K562 treated with DMSO at 1 percent for 4 hours (cell line): Measurements from ENCODE around the gene SNX15. TPM values are rescaled to one million over a fixed set of nuclear protein-coding genes. Genes with fewer than 3 reads are reported as not detected.

Experiments
- total RNA-seq: library from RNA; unstranded; fragments of 300-600 nt; gene quantifications from 2 replicates; pipeline ENCODE4 v1.2.3, GENCODE V29; 2022; ENCODE audit not compliant: insufficient read depth

Gene SNX15, protein sequence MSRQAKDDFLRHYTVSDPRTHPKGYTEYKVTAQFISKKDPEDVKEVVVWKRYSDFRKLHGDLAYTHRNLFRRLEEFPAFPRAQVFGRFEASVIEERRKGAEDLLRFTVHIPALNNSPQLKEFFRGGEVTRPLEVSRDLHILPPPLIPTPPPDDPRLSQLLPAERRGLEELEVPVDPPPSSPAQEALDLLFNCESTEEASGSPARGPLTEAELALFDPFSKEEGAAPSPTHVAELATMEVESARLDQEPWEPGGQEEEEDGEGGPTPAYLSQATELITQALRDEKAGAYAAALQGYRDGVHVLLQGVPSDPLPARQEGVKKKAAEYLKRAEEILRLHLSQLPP
- total RNA-seq = 33.8 and 37.5 TPM in 2 replicates

DNA sequence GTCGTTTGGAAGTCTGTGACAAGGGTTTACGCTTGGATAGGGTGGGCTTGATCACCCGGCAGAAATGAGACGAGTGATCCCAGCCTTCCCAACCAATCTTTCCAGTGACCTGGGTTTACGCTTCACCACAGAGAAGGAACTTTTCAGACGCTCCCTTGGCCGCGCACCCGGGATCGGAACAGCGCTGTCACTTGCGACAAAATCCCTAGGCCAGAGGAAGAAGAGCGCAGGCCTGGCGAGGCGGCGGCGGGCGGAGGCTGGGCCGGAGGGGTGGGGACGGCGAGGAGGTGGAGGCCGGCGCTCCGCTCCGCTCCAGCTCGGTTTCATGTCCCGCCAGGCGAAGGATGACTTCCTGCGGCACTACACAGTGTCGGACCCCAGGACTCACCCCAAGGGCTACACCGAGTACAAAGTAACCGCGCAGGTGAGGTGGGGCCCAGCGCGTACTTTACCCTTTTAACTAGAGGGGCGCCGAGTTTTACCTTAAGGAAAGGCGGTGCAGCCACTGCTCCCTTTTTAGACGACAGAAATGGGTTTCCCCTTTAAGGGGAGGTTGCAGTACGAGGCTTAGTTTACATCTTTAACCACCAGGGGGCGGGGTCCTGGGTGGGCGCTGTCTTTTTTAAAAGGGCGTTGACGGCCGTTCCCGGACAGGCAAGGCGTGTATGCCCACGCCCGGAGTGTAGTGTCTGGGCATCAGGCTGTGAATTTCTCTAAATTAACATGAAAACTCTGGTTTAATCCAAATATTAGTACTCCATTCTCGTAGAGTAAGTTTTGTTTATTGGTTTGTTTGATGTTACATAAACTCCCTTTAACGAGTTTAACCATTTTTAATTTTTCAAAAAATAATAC, at the start of gene SNX15:
TSS of gene SNX15 (plus strand) at position 227 of the 855 bp plus-strand sequence. CDS start at position 326, 99 bp downstream.

DNA sequence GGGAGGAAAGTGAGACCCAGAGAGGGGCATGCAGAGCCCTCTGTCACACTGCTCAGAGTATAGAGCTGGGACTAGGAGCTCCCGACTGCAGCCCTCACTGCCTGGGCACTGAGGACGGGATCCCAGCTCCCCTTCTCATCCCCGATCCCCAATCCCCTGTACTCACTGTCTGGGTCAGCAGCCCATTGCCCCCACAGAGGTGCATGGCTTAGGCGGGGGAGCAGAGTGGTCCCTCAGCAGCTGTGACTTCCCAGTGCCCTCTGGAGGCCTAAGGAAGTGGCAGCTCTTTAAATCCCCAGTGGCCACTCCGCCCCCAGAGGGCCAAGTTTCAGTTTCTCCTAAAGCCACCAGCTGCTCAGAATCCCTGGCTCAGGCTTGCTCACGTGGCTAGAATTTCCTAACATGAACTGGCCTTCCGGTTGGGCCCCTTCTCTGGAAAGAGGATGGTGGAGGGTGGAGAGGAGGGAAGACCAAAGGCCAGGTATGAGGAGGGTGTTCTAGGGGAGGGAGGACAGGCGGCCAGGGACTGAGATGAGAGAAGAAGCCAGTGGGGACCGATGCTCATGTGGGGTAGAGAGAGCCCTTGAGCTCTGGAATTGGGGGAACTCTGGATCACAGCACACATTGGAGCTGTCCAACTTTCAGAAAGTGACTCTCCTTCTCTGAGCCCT, 30.4 kb upstream of the SNX15 start, which contains the start of gene BATF2:
TSS of gene BATF2 (minus strand) at position 262 of the 671 bp plus-strand sequence. CDS start at position 205, 57 bp downstream.

DNA sequence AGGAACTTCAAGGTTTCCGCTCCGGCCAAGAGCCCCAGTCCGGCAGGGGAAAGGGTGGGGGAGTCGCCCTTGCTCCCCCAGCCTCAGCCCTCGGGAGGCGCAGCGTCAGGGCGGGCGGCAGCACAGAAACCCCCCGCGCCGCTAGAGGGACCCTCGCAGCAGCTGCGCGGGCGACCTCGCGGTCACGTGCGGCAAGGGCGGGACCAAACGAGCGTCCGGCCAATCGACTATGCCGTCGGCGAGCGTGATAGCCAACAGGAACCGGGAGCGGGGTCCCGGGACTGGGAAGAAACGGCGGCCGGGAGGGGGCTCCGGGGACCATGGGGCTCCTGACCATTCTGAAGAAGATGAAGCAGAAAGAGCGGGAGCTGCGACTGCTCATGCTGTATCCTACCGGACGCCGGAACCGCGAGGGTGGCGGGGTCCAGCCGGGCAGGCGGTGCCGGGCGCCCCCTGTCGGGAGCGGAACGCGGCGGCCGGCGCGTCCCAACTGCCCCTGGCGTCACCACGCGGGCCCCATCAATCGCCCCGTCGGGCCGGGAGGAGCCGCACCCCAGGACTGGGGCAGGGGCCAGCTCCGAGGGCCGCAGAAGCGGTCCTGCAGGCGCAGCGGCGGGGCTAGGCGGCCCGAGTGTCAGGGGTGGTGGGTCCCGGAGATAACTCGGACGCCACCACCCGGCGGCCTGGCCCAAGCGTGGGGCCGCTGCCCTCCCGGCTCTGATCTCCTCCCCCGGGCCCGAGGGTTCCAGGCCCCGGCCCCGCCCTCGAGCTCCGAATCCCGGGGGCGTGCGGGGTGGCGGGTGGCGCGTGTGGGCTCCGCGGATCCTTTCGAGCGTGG, 13.1 kb upstream of the SNX15 start, which contains the start of gene ARL2:
TSS of gene ARL2 (plus strand) at position 273 of the 838 bp plus-strand sequence. CDS start at position 321, 48 bp downstream.

DNA sequence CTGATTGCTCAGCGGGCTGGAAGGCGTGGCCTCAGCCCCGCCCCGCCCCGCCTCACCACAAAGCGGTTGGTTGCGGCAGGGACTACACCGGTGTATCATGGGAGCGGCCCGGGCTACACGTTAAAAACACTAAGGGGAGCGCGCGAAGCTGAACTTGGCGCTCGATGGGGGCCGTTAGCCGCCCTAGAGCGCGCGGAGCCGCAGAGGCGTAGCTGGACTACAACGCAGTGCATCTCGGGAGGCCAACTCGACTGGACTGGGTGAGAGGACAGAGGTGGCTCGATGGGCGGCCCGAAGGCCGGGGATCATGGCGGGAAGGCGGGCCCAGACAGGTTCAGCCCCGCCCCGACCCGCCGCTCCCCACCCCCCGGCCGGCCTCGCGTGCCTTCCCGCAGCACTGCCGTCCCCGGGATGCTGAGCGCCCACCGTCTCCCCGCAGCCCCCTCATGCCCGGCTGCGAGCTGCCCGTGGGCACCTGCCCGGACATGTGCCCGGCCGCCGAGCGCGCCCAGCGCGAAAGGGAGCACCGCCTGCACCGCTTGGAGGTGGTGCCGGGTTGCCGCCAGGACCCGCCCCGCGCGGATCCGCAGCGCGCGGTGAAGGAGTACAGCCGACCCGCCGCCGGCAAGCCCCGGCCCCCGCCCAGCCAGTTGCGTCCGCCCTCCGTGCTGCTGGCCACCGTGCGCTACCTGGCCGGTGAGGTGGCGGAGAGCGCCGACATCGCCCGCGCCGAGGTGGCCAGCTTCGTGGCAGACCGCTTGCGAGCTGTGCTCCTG, 13.8 kb downstream of the SNX15 start, which contains the start of gene SAC3D1:
TSS of gene SAC3D1 (plus strand) at position 364 of the 776 bp plus-strand sequence. CDS start at position 447, 83 bp downstream.

DNA sequence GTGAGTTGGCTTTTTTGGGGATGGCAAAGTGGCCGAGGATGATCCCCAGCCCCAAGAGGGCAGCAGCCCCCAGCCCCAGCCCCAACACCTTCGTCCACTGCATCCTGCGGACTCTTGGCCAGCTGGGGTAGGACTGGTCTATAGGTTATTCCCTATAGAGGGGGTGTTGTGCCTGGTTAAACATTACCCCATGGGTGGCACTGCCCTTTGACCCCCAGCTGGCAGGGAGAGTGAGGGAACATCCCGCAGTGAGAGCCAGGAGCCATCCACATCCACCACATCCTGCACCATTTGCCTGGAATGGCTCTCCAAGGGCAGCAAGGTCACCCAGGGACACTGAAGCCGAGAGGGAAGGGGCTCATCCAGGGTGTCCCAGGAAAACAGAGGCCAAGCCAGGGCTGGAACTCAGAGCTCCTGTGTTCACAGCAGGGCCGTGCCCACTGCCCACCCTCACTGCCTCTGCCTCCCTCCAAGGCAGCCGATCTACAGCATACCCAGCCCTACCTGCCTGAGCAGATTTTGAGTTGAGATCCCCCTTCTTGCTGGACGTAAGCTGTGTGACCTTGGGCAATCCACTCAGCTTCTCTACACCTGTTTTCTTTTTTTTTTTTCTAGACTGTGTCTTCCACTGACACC, 31.3 kb downstream of the SNX15 start, which contains the start of gene NAALADL1:
TSS of gene NAALADL1 (minus strand) at position 135 of the 636 bp plus-strand sequence. CDS start at position 103, 32 bp downstream.

DNA sequence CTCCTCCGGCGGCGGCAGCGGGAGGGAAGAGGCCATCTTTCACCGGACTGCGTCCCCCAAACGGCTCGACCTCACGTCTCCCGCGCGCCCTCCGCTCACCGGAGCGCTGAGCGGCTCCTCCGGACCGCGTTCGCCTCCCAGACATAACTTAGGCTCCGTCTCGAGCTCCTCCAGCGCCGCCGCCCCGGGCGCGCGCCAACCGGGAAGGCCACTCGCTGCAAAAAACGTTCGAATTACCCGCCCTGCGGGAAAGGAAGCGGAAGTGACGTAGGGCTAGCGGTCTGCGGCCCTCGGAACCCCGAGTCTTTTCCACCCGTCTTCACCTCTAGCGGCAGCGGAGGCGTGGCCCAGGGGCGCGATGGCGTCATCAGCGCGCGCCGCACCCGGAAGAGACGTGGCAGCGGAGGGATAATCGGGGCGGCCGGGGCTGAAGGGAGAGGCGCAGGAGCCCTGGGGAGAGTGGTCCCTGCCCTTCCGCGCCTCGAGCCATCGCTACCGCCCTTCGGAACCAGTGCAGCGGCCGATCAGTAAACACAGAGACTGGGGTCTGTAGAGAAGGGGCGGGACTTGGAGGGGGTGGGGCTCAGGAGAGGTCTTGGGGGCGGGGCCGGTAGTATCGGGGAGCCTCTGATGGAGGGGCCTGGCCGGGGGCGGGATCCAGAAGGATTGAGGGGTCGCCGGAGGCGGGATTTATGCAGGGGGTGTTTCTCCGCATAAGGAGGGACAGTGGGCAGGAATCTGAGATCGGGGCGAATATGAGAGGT, 56.8 kb downstream of the SNX15 start, which contains the start of the genes CDCA5 and ZFPL1:
TSS of gene CDCA5 (minus strand) at position 207 of the 764 bp plus-strand sequence. CDS start at position 145, 62 bp downstream.
TSS of gene ZFPL1 (plus strand) at position 389 of the 764 bp plus-strand sequence. CDS start 477 bp downstream, outside the sequence.

Other genes with a start within 250 kb of the SNX15 start
- 148 and 194 TPM in 2 replicates for gene SF1, start 248.9 kb upstream of the SNX15 start, total RNA-seq
- 11.2 and 18.1 TPM in 2 replicates for gene MAP4K2, start 224.2 kb upstream of the SNX15 start, total RNA-seq
- 40.1 and 42.7 TPM in 2 replicates for gene MEN1, start 216.9 kb upstream of the SNX15 start, total RNA-seq
- gene CDC42BPG, start 182.8 kb upstream of the SNX15 start, total RNA-seq = 5.1 and 15.3 TPM in 2 replicates
- 46.2 and 57.9 TPM in 2 replicates for gene EHD1, start 148.8 kb upstream of the SNX15 start, total RNA-seq
- gene ATG2A, start 110.2 kb upstream of the SNX15 start, total RNA-seq = 28.1 and 38.9 TPM in 2 replicates
- 8.5 and 13.9 TPM in 2 replicates for gene PPP2R5B, start 102.8 kb upstream of the SNX15 start, total RNA-seq
- not detected in 2 replicates for gene GPHA2, start 91.5 kb upstream of the SNX15 start, total RNA-seq
- gene MAJIN, start 55.3 kb upstream of the SNX15 start, total RNA-seq = not detected in 2 replicates
- 4.3 and 5.6 TPM in 2 replicates for gene BATF2, start 30.5 kb upstream of the SNX15 start, total RNA-seq
- gene ARL2, start 13.3 kb upstream of the SNX15 start, total RNA-seq = 166 and 168 TPM in 2 replicates
- gene SAC3D1, start 13.8 kb downstream of the SNX15 start, total RNA-seq = 50.3 and 51.3 TPM in 2 replicates
- 1.1 TPM in 1 of 2 replicates, not detected in the other for gene NAALADL1, start 31.1 kb downstream of the SNX15 start, total RNA-seq
- 68.8 and 84.7 TPM in 2 replicates for gene CDCA5, start 56.6 kb downstream of the SNX15 start, total RNA-seq
- 61.2 and 79.7 TPM in 2 replicates for gene ZFPL1, start 56.8 kb downstream of the SNX15 start, total RNA-seq
- 153 and 168 TPM in 2 replicates for gene VPS51, start 68.8 kb downstream of the SNX15 start, total RNA-seq
- 16.1 and 16.4 TPM in 2 replicates for gene TM7SF2, start 84.4 kb downstream of the SNX15 start, total RNA-seq
- 16.2 and 21.9 TPM in 2 replicates for gene ZNHIT2, start 90.3 kb downstream of the SNX15 start, total RNA-seq
- gene FAU, start 94.7 kb downstream of the SNX15 start, total RNA-seq = 1,054 and 1,266 TPM in 2 replicates
- 69.2 and 74.8 TPM in 2 replicates for gene MRPL49, start 94.9 kb downstream of the SNX15 start, total RNA-seq
- gene SYVN1, start 107.1 kb downstream of the SNX15 start, total RNA-seq = 43.5 and 53.4 TPM in 2 replicates
- gene SPDYC, start 142.8 kb downstream of the SNX15 start, total RNA-seq = 13.6 and 14.1 TPM in 2 replicates
- 149 and 191 TPM in 2 replicates for gene CAPN1, start 154.5 kb downstream of the SNX15 start, total RNA-seq
- 14.6 and 18.3 TPM in 2 replicates for gene POLA2, start 234.5 kb downstream of the SNX15 start, total RNA-seq